Pancreas (tissue), 10 donors: ENCODE measurements around the gene SSBP2. TPM values are rescaled to one million over a fixed set of nuclear protein-coding genes. Genes with fewer than 3 reads are reported as not detected.

Experiments used
- ATAC-seq, 4 donors: fragments of 200-7000 bp; cut with Tn5 transposase; one replicate each; pipeline versions ENCODE4 v1.8.0 to v1.9.1; 2020; ENCODE audit warnings: mild to moderate bottlenecking in 4 of 4, moderate library complexity in 4 of 4
- DNase-seq, 6 donors: peaks; one replicate each; pipeline ENCODE4 v3.0.0-alpha.2; 2020
- FAIRE-seq: peaks from 2 replicates; lab custom pipeline; 2012; peaks lifted over from hg19 to GRCh38; lab: Jason Lieb, UNC
- H3K27ac ChIP-seq, 4 donors: fragments of 200-600 bp; sonication (generic); 1 replicate in 3 of 4; 2 replicates in 1 of 4; pipeline versions ENCODE4 v1.5.0 to v1.8.0; 2020
- H3K27me3 ChIP-seq, 4 donors: fragments of 200-600 bp; one replicate each; pipeline ENCODE4 v1.8.0; 2021
- H3K36me3 ChIP-seq, 3 donors: fragments of 200-600 bp; sonication (generic) in 1 of 3; one replicate each; pipeline versions ENCODE4 v1.5.0 to v1.8.0; 2020 to 2021
- H3K4me1 ChIP-seq, 3 donors: fragments of 200-600 bp; one replicate each; pipeline ENCODE4 v1.8.0; 2021
- H3K4me3 ChIP-seq, 4 donors: fragments of 200-600 bp; sonication (generic) in 2 of 4; one replicate each; pipeline versions ENCODE4 v1.5.0 to v1.8.0; 2020 to 2021
- H3K9me3 ChIP-seq, 4 donors: fragments of 200-600 bp; one replicate each; pipeline ENCODE4 v1.8.0; 2021
- CTCF ChIP-seq, 4 donors: fragments of 200-600 bp; sonication (generic) in 3 of 4; IDR thresholded peaks; one replicate each; pipeline versions ENCODE4 v1.5.0 to v1.8.0; 2021; ENCODE audit warnings: antibody characterized with exemption in 4 of 4
- WGBS, 2 donors: extraction: QIAGEN DNeasy Blood & Tissue Kit; methylation state at CpG; one replicate each; pipeline ENCODE4 v1.1.7; 2013; 5-methylcytosine and 5-hydroxymethylcytosine counted together
- intact Hi-C, 3 donors: fragments of 100-400 bp; cut with DNase I; formaldehyde crosslinking; loops; one replicate each; pipeline versions ENCODE4 v1.11.1 to v1.14.2; 2022
- polyA plus RNA-seq, 2 donors: library from polyadenylated mRNA; stranded (reverse); fragments of 200-250 nt; gene quantifications; one replicate each; pipeline ENCODE4 v1.2.3, GENCODE V29; 2013
- total RNA-seq, 6 donors: library from RNA; stranded (reverse); fragmentation: NEBNext Ultra II Directional in 4 of 6; extraction: Animal tissue kit (Norgen Biotek cat#: 25700) in 4 of 6; gene quantifications; one replicate each; pipeline versions ENCODE4 v1.2.1 to v1.2.4, GENCODE V29; 2021 to 2023
- donor health status: healthy with polysubstance abuse.
- donor health status: DM: no; HTN: no; CAD: no; lungs with moderate emphysema.
- donor health status: DM: no; HTN: no; CAD: no.
- donor health status: control.
- donor health status: control.
- donor health status: Bipolar disorder and iron deficiency.
- donor health status: DM: yes; HTN: yes; CAD: no.
- donor health status: DM: no; HTN: no; CAD: no.
- donor health status: DM: no; HTN: no; CAD: no.
- donor health status: DM: yes; HTN: yes; CAD: no.

Gene SSBP2
- total and polyA plus RNA-seq, 8 donors = 8.6 to 20.7 (median 15.8) TPM

- no peaks in the 10 kb centered on the region for H3K4me1 ChIP-seq
- FAIRE-seq (no peak), ATAC-seq (no peak), DNase-seq (no peak)
- no peak overlapping the region for H3K4me3 ChIP-seq
- H3K27me3 ChIP-seq = no peaks in the 10 kb centered on the region
- no peak overlapping the region for H3K27ac ChIP-seq
- intact Hi-C loops = no loop called here
- no peak for TF ChIP-seq CTCF (IDR thresholded peaks at IDR 0.05)
- no peaks in the 10 kb centered on the region for H3K36me3 ChIP-seq
- H3K9me3 ChIP-seq = no peaks in the 10 kb centered on the region
Observed at GRCh38 chr5:81524015-81524414, 226.9 kb downstream of the SSBP2 start.

- DNase-seq = no peak
- no peak overlapping the region for H3K27ac ChIP-seq
- H3K36me3 ChIP-seq = no peaks in the 10 kb centered on the region
- H3K4me1 ChIP-seq = no peaks in the 10 kb centered on the region
- intact Hi-C loops = no loop called here
- FAIRE-seq = no peak
- no peak for TF ChIP-seq CTCF (IDR thresholded peaks at IDR 0.05)
- no peak overlapping the region for H3K4me3 ChIP-seq
- no peak for ATAC-seq
- H3K27me3 ChIP-seq = no peaks in the 10 kb centered on the region
- 59 to 65% methylated on average over 1 of the region's 1 CpG for WGBS, 2 donors
- no peaks in the 10 kb centered on the region for H3K9me3 ChIP-seq
Observed at GRCh38 chr5:81522571-81522970, 228.3 kb downstream of the SSBP2 start.

GRCh38 chr5:81520769-81521168, 230.1 kb downstream of the SSBP2 start:
- DNase-seq (no peak), FAIRE-seq (no peak), ATAC-seq (no peak)
- Histone ChIP-seq H3K36me3 (no peaks in the 10 kb centered on the region), H3K9me3 (no peaks in the 10 kb centered on the region), H3K4me3 (no peak overlapping the region), H3K27ac (no peak overlapping the region), H3K27me3 (no peaks in the 10 kb centered on the region), H3K4me1 (no peaks in the 10 kb centered on the region)
- intact Hi-C loops = no loop called here
- TF ChIP-seq CTCF (IDR thresholded peaks at IDR 0.05) = no peak

GRCh38 chr5:81519217-81519905, 231.5 kb downstream of the SSBP2 start:
- Histone ChIP-seq H3K9me3 (no peaks in the 10 kb centered on the region), H3K27ac (no peak overlapping the region), H3K4me1 (no peaks in the 10 kb centered on the region), H3K27me3 (no peaks in the 10 kb centered on the region), H3K36me3 (no peaks in the 10 kb centered on the region), H3K4me3 (no peak overlapping the region)
- ATAC-seq (no peak), DNase-seq (no peak), FAIRE-seq (no peak)
- intact Hi-C loops = loop anchor here in 1 of 3 donors (10.0 kb wide), 1 partner anchor 335 kb away; no protein-coding TSS in a partner anchor
- WGBS, 2 donors = 90 to 96% methylated on average over 2 of the region's 2 CpGs
- TF ChIP-seq CTCF (IDR thresholded peaks at IDR 0.05) = no peak

- Histone ChIP-seq H3K4me1 (no peaks in the 10 kb centered on the region), H3K36me3 (no peaks in the 10 kb centered on the region), H3K27ac (no peak overlapping the region), H3K27me3 (no peaks in the 10 kb centered on the region), H3K4me3 (no peak overlapping the region), H3K9me3 (no peaks in the 10 kb centered on the region)
- no peak for DNase-seq
- intact Hi-C loops = loop anchor here in 1 of 3 donors (10.0 kb wide), 1 partner anchor 337 kb away; no protein-coding TSS in a partner anchor
- no peak for ATAC-seq
- FAIRE-seq = peak; percentile 94
- TF ChIP-seq CTCF (IDR thresholded peaks at IDR 0.05) = no peak
Observed at GRCh38 chr5:81517462-81517861, 233.4 kb downstream of the SSBP2 start.
